HEK293T (cell line): ENCODE measurements around the gene C16orf78.

ENCODE experiments used
- ELF4 ChIP-seq: fragments of 450-650 bp; IDR thresholded peaks from 2 replicates; pipeline ENCODE4 v1.6.1; 2017; ENCODE audit warnings: antibody characterized with exemption
- FOXA1 ChIP-seq: fragments of 450-650 bp; IDR thresholded peaks from 2 replicates; pipeline ENCODE4 v1.6.1; 2016; ENCODE audit warnings: mild to moderate bottlenecking
- FOXM1 ChIP-seq: fragments of 450-650 bp; IDR thresholded peaks from 2 replicates; pipeline ENCODE4 v1.6.1; 2017; ENCODE audit warnings: mild to moderate bottlenecking, borderline replicate concordance
- L3MBTL2 ChIP-seq: fragments of 450-650 bp; conservative IDR thresholded peaks from 2 replicates; pipeline ENCODE4 v1.6.1; 2016; ENCODE audit warnings: mild to moderate bottlenecking
- SP1 ChIP-seq: fragments of 450-650 bp; IDR thresholded peaks from 2 replicates; pipeline ENCODE4 v1.6.1; 2017

DNA sequence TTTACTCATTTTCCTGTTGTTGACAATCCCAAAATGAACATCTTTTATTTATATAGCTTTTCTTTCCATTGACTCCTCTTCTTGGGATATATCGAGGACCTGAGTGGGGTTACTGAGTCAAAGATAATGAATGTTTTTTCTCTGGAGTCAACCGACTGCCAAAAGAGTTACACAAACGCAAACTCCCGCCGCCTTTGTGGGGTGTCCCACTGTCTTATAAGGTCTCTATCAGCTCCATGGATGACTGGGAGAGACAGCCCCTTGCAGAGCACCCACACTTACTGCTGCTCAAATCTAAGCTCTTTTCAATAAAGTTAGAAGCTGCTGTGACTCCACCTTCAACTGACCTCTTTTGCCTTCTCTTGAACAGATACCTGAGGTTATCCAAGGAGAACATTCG lies 25.2 kb downstream of the C16orf78 start:
- TF ChIP-seq FOXA1 (no peak), L3MBTL2 (no peak), FOXM1 (no peak), ELF4 (no peak), SP1 (no peak)
